ENCODE data around the gene CD1E. TPM values are rescaled to one million over a fixed set of nuclear protein-coding genes. Genes with fewer than 3 reads are reported as not detected.

CD1E gene
- total RNA-seq (not detected in 2 replicates), polyA plus RNA-seq (not detected in 2 replicates)

DNA sequence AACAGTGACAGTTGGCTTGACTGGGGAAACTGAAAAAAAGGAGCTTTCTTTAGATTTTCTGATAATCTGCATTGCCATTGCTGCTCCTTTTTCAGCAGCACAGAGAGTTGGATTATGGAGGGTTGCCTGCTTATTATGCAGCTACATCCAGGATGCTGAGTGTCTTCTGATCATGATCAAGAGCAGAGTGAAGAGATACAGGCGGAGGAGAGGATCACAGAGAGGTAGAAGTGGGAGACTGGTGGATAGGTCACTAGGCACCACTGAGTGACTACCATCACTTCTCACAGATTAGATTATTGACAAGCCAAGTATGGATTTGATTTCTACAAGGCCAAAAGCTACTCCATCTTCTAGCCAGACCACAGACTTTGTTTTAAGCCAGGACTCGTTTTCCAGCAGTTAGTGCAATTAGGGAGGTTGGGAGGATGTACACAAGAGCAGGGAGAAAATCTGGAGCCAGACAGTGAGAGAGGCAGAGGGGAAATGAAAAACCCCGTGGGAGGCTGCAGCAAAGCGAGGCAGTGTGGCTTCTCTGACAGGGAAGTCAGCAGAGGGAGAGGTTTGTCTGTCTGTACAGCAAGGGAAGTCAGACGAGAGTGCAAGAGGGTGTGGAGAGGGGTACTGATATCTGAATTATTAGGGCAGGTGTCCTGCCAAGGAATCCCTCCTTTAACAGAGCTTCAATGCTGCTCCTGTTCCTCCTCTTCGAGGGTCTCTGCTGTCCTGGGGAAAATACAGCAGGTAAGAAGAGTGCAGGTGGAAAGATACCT, at the start of gene CD1E:
TSS of gene CD1E (plus strand) at position 592 of the 773 bp plus-strand sequence. CDS start at position 687, 95 bp downstream.
- H3K36me3 ChIP-seq (replicated peaks; ENCODE audit: insufficient read depth, low read depth) = no peaks in the 10 kb centered on the region
- H3K27me3 ChIP-seq = no peaks in the 10 kb centered on the region
- no peak within 1 kb of the TSS for H3K27ac ChIP-seq
- no peak for DNase-seq (ENCODE audit: low spot score)
- WGBS (ENCODE audit: low lambda C conversion rate, missing lambda C conversion rate) = 61% methylated on average over 6 of the region's 6 CpGs
- H2AFZ ChIP-seq = no peak within 1 kb of the TSS
- peaks cover 2% of the 10 kb centered on the region for H4K20me1 ChIP-seq (ENCODE audit: insufficient read depth, poor library complexity, severe bottlenecking)
- H3K4me2 ChIP-seq = no peak within 1 kb of the TSS
- no peaks in the 10 kb centered on the region for H3K4me1 ChIP-seq (ENCODE audit: insufficient read depth)
- no peak within 1 kb of the TSS for H3K4me3 ChIP-seq
- no peaks in the 10 kb centered on the region for H3K9me2 ChIP-seq (replicated peaks; ENCODE audit: insufficient read depth)
- no peaks in the 10 kb centered on the region for H3K9me3 ChIP-seq (ENCODE audit: low read depth)
- H3K79me2 ChIP-seq = no peaks in the 10 kb centered on the region
- TF ChIP-seq, protein P1, sequence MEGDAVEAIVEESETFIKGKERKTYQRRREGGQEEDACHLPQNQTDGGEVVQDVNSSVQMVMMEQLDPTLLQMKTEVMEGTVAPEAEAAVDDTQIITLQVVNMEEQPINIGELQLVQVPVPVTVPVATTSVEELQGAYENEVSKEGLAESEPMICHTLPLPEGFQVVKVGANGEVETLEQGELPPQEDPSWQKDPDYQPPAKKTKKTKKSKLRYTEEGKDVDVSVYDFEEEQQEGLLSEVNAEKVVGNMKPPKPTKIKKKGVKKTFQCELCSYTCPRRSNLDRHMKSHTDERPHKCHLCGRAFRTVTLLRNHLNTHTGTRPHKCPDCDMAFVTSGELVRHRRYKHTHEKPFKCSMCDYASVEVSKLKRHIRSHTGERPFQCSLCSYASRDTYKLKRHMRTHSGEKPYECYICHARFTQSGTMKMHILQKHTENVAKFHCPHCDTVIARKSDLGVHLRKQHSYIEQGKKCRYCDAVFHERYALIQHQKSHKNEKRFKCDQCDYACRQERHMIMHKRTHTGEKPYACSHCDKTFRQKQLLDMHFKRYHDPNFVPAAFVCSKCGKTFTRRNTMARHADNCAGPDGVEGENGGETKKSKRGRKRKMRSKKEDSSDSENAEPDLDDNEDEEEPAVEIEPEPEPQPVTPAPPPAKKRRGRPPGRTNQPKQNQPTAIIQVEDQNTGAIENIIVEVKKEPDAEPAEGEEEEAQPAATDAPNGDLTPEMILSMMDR (IDR thresholded peaks at IDR 0.05; ENCODE audit: poor library complexity) = no peak
- TF ChIP-seq EZH2 (IDR thresholded peaks at IDR 0.05; ENCODE audit: borderline replicate concordance) (no peak), EZH2phosphoT487 (IDR thresholded peaks at IDR 0.05; ENCODE audit: low read depth, severe bottlenecking, unreplicated experiment) (no peak)

DNA sequence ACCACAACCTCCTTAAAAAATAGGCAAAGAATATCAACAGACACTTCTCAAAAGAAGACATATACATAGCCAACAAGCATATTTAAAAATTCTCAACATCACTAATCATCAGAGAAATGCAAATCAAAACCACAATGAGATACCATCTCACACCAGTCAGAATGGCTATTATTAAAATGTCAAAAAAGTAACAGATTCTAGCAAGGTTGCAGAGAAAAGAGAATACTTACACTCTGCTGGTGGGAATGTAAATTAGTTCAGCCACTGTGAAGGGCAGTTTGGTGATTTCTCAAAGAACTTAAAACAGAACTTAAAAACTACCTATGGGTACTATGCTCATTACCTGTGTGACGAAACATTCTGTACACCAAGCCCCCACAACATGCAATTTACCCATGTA, 43.1 kb upstream of the CD1E start:
- Histone ChIP-seq H3K79me2 (no peaks in the 10 kb centered on the region), H3K4me3 (no peak overlapping the region), H3K27me3 (no peaks in the 10 kb centered on the region), H3K9me3 (ENCODE audit: low read depth) (peaks cover 3% of the 10 kb centered on the region), H4K20me1 (ENCODE audit: insufficient read depth, poor library complexity, severe bottlenecking) (no peaks in the 10 kb centered on the region), H3K4me1 (ENCODE audit: insufficient read depth) (no peaks in the 10 kb centered on the region), H2AFZ (no peak overlapping the region), H3K4me2 (no peak overlapping the region), H3K36me3 (replicated peaks; ENCODE audit: insufficient read depth, low read depth) (no peaks in the 10 kb centered on the region), H3K9me2 (replicated peaks; ENCODE audit: insufficient read depth) (no peaks in the 10 kb centered on the region), H3K27ac (no peak overlapping the region)
- WGBS (ENCODE audit: low lambda C conversion rate, missing lambda C conversion rate) = 85% methylated on average over 1 of the region's 1 CpG
- DNase-seq (ENCODE audit: low spot score) = no peak
- TF ChIP-seq EZH2phosphoT487 (IDR thresholded peaks at IDR 0.05; ENCODE audit: low read depth, severe bottlenecking, unreplicated experiment) = no peak
- TF ChIP-seq EZH2 (IDR thresholded peaks at IDR 0.05; ENCODE audit: borderline replicate concordance) = no peak
- TF ChIP-seq, protein P1 (IDR thresholded peaks at IDR 0.05; ENCODE audit: poor library complexity) = no peak

DNA sequence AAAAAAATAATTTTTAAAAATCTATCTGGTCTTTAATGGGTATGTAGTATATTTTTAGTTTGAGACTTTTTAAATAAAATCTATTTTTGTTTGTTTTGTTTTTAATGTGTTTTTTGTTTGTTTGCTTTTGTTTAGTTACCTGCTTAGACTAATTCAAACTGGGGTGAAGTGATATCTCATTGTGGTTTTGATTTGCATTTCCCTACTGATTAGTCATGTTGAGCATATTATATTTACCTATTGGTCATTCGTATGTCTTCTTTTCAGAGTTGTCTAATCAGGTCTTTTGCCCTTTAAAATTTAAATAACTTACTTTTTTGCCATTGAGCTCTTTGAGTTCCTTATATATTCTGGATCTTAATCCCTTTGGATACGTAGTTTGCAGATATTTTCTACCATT, 42.6 kb upstream of the CD1E start:
- H3K4me2 ChIP-seq = no peak overlapping the region
- DNase-seq (ENCODE audit: low spot score) = no peak
- no peak overlapping the region for H3K27ac ChIP-seq
- TF ChIP-seq, protein P1 (IDR thresholded peaks at IDR 0.05; ENCODE audit: poor library complexity) = no peak
- no peak for TF ChIP-seq EZH2 (IDR thresholded peaks at IDR 0.05; ENCODE audit: borderline replicate concordance)
- TF ChIP-seq EZH2phosphoT487 (IDR thresholded peaks at IDR 0.05; ENCODE audit: low read depth, severe bottlenecking, unreplicated experiment) = no peak
- 77% methylated on average over 2 of the region's 2 CpGs for WGBS (ENCODE audit: low lambda C conversion rate, missing lambda C conversion rate)
- H3K9me2 ChIP-seq (replicated peaks; ENCODE audit: insufficient read depth) = no peaks in the 10 kb centered on the region
- H3K36me3 ChIP-seq (replicated peaks; ENCODE audit: insufficient read depth, low read depth) = no peaks in the 10 kb centered on the region
- H3K4me1 ChIP-seq (ENCODE audit: insufficient read depth) = no peaks in the 10 kb centered on the region
- H3K4me3 ChIP-seq = no peak overlapping the region
- no peaks in the 10 kb centered on the region for H3K27me3 ChIP-seq
- H3K9me3 ChIP-seq (ENCODE audit: low read depth) = peaks cover 3% of the 10 kb centered on the region
- no peak overlapping the region for H2AFZ ChIP-seq
- no peaks in the 10 kb centered on the region for H4K20me1 ChIP-seq (ENCODE audit: insufficient read depth, poor library complexity, severe bottlenecking)
- H3K79me2 ChIP-seq = no peaks in the 10 kb centered on the region

All from hepatocyte (in vitro differentiated cells).